Neural cell (in vitro differentiated cells): ENCODE data around the gene THRAP3. TPM values are rescaled to one million over a fixed set of nuclear protein-coding genes. Genes with fewer than 3 reads are reported as not detected.

Source experiments
- H2AFZ ChIP-seq: fragments of 200-600, 300-800 bp; sonication (generic), shearing (Covaris generic); 2 replicates; pipeline ENCODE4 v1.6.0; 2014; ENCODE audit warnings: low read depth, mild to moderate bottlenecking, antibody characterized with exemption, low read length, moderate library complexity
- H3F3A ChIP-seq: fragments of 200-600 bp; shearing (Covaris generic); 2 replicates; pipeline ENCODE4 v1.6.1; 2016; ENCODE audit warnings: mild to moderate bottlenecking, moderate library complexity, mixed read lengths, antibody characterized with exemption, low read length; ENCODE audit not compliant: insufficient read depth, poor library complexity, severe bottlenecking
- H3K27ac ChIP-seq: fragments of 200-600, 300-800 bp; sonication (generic), shearing (Covaris generic); 2 replicates; pipeline ENCODE4 v1.5.1; 2014; ENCODE audit warnings: mild to moderate bottlenecking, low read length, moderate library complexity
- H3K27me3 ChIP-seq: fragments of 300-800, 200-600 bp; sonication (generic), shearing (Covaris generic); 2 replicates; pipeline ENCODE4 v1.6.0; 2014; ENCODE audit warnings: mild to moderate bottlenecking, low read depth, low read length, moderate library complexity; ENCODE audit not compliant: insufficient read depth
- H3K36me3 ChIP-seq: fragments of 300-800, 200-600 bp; sonication (generic), shearing (Covaris generic); 2 replicates; pipeline ENCODE4 v1.5.1; 2014; ENCODE audit warnings: mild to moderate bottlenecking, antibody characterized with exemption, low read length, moderate library complexity; ENCODE audit not compliant: insufficient read depth
- H3K4me2 ChIP-seq: fragments of 300-800, 200-600 bp; sonication (generic), shearing (Covaris generic); 2 replicates; pipeline ENCODE4 v1.6.0; 2014; ENCODE audit warnings: mild to moderate bottlenecking, low read length
- H3K4me3 ChIP-seq: fragments of 300-800, 200-600 bp; sonication (generic), shearing (Covaris generic); 2 replicates; pipeline ENCODE4 v1.5.1; 2014; ENCODE audit warnings: mild to moderate bottlenecking, low read length, moderate library complexity
- H3K79me2 ChIP-seq: fragments of 200-600 bp; shearing (Covaris generic); replicated peaks from 2 replicates; pipeline ENCODE4 v1.6.0; 2014; ENCODE audit warnings: mild to moderate bottlenecking, low read length, moderate library complexity; ENCODE audit not compliant: insufficient read depth
- H3K9ac ChIP-seq: fragments of 300-800, 200-600 bp; sonication (generic), shearing (Covaris generic); 2 replicates; pipeline ENCODE4 v1.6.1; 2016; ENCODE audit warnings: mild to moderate bottlenecking, low read length, mixed read lengths
- H3K9me2 ChIP-seq: fragments of 200-600 bp; shearing (Covaris generic); 2 replicates; pipeline ENCODE4 v1.6.1; 2016; ENCODE audit warnings: mild to moderate bottlenecking, low read length, mixed read lengths; ENCODE audit not compliant: insufficient read depth
- H3K9me3 ChIP-seq: fragments of 200-600, 300-800 bp; sonication (generic), shearing (Covaris generic); 2 replicates; pipeline ENCODE4 v1.6.1; 2016; ENCODE audit warnings: mild to moderate bottlenecking, mixed run types, low read length, moderate library complexity, mixed read lengths
- H4K20me1 ChIP-seq: fragments of 200-600 bp; shearing (Covaris generic); 2 replicates; pipeline ENCODE4 v1.6.1; 2016; ENCODE audit warnings: mild to moderate bottlenecking, mixed run types; ENCODE audit not compliant: insufficient read depth
- CTCF ChIP-seq: fragments of 450-650 bp; IDR thresholded peaks from 2 replicates; pipeline ENCODE4 v1.5.1; 2014; ENCODE audit warnings: antibody characterized with exemption, mild to moderate bottlenecking, moderate library complexity; ENCODE audit not compliant: poor library complexity, severe bottlenecking
- EP300 ChIP-seq: fragments of 450-650 bp; conservative IDR thresholded peaks from 2 replicates; pipeline ENCODE4 v1.6.1; 2014; ENCODE audit warnings: antibody characterized with exemption, mild to moderate bottlenecking, moderate library complexity; ENCODE audit not compliant: poor library complexity, severe bottlenecking
- EZH2 ChIP-seq: fragments of 200-600, 300-800 bp; shearing (Covaris generic), sonication (generic); IDR thresholded peaks from 2 replicates; pipeline ENCODE4 v1.6.1; 2014; ENCODE audit warnings: antibody characterized with exemption, low read length, borderline replicate concordance, mild to moderate bottlenecking; ENCODE audit not compliant: insufficient read depth, poor library complexity, severe bottlenecking
- MXI1 ChIP-seq: fragments of 450-650 bp; conservative IDR thresholded peaks from 2 replicates; pipeline ENCODE4 v1.6.1; 2014; ENCODE audit warnings: antibody characterized with exemption, mild to moderate bottlenecking; ENCODE audit not compliant: poor library complexity, severe bottlenecking
- POLR2AphosphoS5 ChIP-seq: IDR thresholded peaks from 2 replicates; pipeline ENCODE4 v1.6.1; 2012
- RAD21 ChIP-seq: fragments of 450-650 bp; conservative IDR thresholded peaks from 2 replicates; pipeline ENCODE4 v1.6.1; 2014; ENCODE audit warnings: antibody characterized with exemption, mild to moderate bottlenecking, moderate library complexity
- REST ChIP-seq: IDR thresholded peaks from 2 replicates; pipeline ENCODE4 v1.6.1; 2012; ENCODE audit warnings: borderline replicate concordance
- SMC3 ChIP-seq: fragments of 450-650 bp; conservative IDR thresholded peaks from 2 replicates; pipeline ENCODE4 v1.6.1; 2014; ENCODE audit warnings: antibody characterized with exemption, mild to moderate bottlenecking, moderate library complexity; ENCODE audit not compliant: poor library complexity
- TAF1 ChIP-seq: IDR thresholded peaks from 2 replicates; pipeline ENCODE4 v1.6.1; 2012; ENCODE audit warnings: low read depth
- polyA plus RNA-seq: library from polyadenylated mRNA; depleted of rRNA; stranded (reverse); fragments of >200 nt; gene quantifications from 2 replicates; pipeline ENCODE4 v1.2.3, GENCODE V29; 2014

The THRAP3 gene
- polyA plus RNA-seq, 1 donor from 2014 or later, result 54.4 TPM

GRCh38 chr1:36279110-36279788 lies 55.0 kb downstream of the THRAP3 start:
- no peaks in the 10 kb centered on the region for H3K9me2 ChIP-seq
- H3K4me2 ChIP-seq, result no peak overlapping the region
- H3K36me3 ChIP-seq, result no peaks in the 10 kb centered on the region
- no peaks in the 10 kb centered on the region for H3F3A ChIP-seq
- no peak overlapping the region for H3K9ac ChIP-seq
- no peaks in the 10 kb centered on the region for H4K20me1 ChIP-seq
- no peaks in the 10 kb centered on the region for H3K79me2 ChIP-seq
- H3K27ac ChIP-seq, result no peak overlapping the region
- H2AFZ ChIP-seq, result no peak overlapping the region
- H3K27me3 ChIP-seq, result no peaks in the 10 kb centered on the region
- no peak overlapping the region for H3K4me3 ChIP-seq
- H3K9me3 ChIP-seq, result no peaks in the 10 kb centered on the region
- TF ChIP-seq SMC3 (no peak), TAF1 (no peak), RAD21 (no peak), EZH2 (no peak), POLR2AphosphoS5 (no peak), EP300 (no peak), MXI1 (no peak), REST (no peak), CTCF (no peak)

- TF ChIP-seq RAD21, result no peak
- TF ChIP-seq MXI1, result no peak
- TF ChIP-seq CTCF, result no peak
- no peak for TF ChIP-seq EZH2
- TF ChIP-seq EP300, result no peak
- no peak for TF ChIP-seq SMC3
- no peak for TF ChIP-seq POLR2AphosphoS5
- TF ChIP-seq TAF1, result no peak
- TF ChIP-seq REST, result no peak
- Histone ChIP-seq H3K9ac (no peak overlapping the region), H3K79me2 (no peaks in the 10 kb centered on the region), H4K20me1 (no peaks in the 10 kb centered on the region), H3K9me2 (no peaks in the 10 kb centered on the region), H3K9me3 (no peaks in the 10 kb centered on the region), H3K4me3 (no peak overlapping the region), H3K4me2 (no peak overlapping the region), H3K27ac (no peak overlapping the region), H3F3A (no peaks in the 10 kb centered on the region), H3K27me3 (no peaks in the 10 kb centered on the region), H3K36me3 (no peaks in the 10 kb centered on the region), H2AFZ (no peak overlapping the region)
Measured at GRCh38 chr1:36279789-36280296, 55.6 kb downstream of the THRAP3 start.
